ENCODE measurements around the gene PCYOX1L.

DNA sequence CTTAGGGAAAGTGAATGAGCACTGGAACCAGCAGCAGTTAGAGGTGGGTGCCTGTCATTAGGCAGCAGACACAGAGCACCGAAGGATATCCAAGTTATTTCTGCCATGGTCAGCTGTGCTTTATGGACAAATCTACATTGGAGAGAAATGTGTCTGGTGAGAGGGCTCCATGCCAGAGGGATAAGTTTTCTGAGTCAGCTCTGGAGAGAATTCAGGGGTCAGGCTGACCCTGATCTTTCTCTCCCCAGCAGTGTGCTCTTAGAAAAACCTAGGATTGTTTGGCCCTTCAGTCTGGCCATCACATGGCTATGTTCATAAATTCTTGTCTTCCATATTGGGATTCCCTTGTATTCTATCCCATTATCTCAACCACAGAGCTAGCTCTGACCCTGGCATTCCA is 30.1 kb downstream of the PCYOX1L start:
- TF ChIP-seq, protein P1, sequence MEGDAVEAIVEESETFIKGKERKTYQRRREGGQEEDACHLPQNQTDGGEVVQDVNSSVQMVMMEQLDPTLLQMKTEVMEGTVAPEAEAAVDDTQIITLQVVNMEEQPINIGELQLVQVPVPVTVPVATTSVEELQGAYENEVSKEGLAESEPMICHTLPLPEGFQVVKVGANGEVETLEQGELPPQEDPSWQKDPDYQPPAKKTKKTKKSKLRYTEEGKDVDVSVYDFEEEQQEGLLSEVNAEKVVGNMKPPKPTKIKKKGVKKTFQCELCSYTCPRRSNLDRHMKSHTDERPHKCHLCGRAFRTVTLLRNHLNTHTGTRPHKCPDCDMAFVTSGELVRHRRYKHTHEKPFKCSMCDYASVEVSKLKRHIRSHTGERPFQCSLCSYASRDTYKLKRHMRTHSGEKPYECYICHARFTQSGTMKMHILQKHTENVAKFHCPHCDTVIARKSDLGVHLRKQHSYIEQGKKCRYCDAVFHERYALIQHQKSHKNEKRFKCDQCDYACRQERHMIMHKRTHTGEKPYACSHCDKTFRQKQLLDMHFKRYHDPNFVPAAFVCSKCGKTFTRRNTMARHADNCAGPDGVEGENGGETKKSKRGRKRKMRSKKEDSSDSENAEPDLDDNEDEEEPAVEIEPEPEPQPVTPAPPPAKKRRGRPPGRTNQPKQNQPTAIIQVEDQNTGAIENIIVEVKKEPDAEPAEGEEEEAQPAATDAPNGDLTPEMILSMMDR (IDR thresholded peaks at IDR 0.05), result no peak
- TF ChIP-seq POLR2A (IDR thresholded peaks at IDR 0.05) (no peak), POLR2AphosphoS5 (IDR thresholded peaks at IDR 0.05) (no peak)

Measured in breast epithelium (tissue), 3 donors.